RCC 7860 (cell line): ENCODE results near the gene CCT8.
A peak's percentile ranks its signal among the peaks of the same experiment; 100 is the strongest.
"Not testable (repeated sequence)": the region's sequence is repeated elsewhere in the genome, so short reads cannot be mapped to it uniquely, and the experiment has no call there.

Experiments
- DNase-seq: peaks from one replicate; pipeline ENCODE4 v3.0.0-alpha.2; 2015; ENCODE audit warnings: low spot score
- FAIRE-seq: peaks from 2 replicates; lab custom pipeline; 2012; peaks lifted over from hg19 to GRCh38; lab: Jason Lieb, UNC

The CCT8 gene

GRCh38 chr21:29024474-29025327, 48.7 kb downstream of the CCT8 start, which contains the start of gene USP16:
USP16 (plus strand) TSS chr21:29024668; CDS start chr21:29027914, 3,246 bp downstream.
- DNase-seq (peak; percentile 96), FAIRE-seq (peak; percentile 87)

DNA sequence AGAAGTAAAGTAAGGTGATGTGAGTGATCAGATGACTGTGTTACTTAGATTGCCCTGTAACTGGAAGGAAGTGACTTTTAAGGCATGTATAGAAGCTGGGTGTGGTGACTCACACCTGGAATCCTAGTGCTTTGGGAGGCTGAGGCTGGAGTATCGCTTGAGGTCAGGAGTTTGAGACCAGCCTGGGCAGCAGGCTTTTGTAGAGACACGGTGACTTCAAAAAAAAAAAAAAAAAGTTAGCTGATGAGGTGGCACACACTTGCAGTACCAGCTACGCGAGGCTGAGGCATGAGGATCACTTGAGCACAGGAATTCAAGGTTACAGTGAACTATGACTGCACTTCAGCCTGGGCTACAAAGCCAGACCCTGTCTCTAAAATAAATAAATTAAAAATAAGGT, 51.3 kb downstream of the CCT8 start:
- DNase-seq: peak; percentile 21
- FAIRE-seq: no peak

GRCh38 chr21:29018540-29018939, 54.9 kb downstream of the CCT8 start:
- DNase-seq (no peak), FAIRE-seq (no peak)

GRCh38 chr21:29017639-29018237, 55.7 kb downstream of the CCT8 start:
- FAIRE-seq (no peak), DNase-seq (no peak)

- FAIRE-seq, DNase-seq: not testable (repeated sequence)
Measured at GRCh38 chr21:29011236-29011635, 62.2 kb downstream of the CCT8 start.

- no peak for DNase-seq
- no peak for FAIRE-seq
Measured at GRCh38 chr21:29008367-29008766, 65.1 kb downstream of the CCT8 start.

- FAIRE-seq: no peak
- DNase-seq: no peak
Measured at GRCh38 chr21:29007810-29008209, 65.6 kb downstream of the CCT8 start.

DNA sequence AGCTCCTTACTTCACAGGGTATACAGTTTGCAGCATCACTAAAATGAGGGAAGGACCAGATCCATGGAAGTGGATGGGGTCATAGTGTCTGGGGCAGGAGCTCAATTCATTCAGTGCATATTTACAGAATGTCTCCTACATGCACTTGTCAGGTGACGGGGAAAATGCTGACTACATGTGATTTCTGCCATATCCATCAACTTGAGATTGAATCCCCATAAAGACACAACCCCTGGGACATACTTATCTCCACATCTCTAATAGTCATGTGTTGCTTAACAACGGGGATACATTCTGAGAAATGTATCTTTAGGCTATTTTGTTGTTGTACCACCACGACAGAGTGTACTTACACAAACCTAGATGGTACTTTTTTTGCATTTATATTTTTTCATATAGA, 66.3 kb downstream of the CCT8 start:
- DNase-seq (no peak), FAIRE-seq (no peak)
